Kidney glomerular epithelial cell (primary cell): ENCODE results near the gene PITPNM1.
"Not testable (repeated sequence)": the region's sequence is repeated elsewhere in the genome, so short reads cannot be mapped to it uniquely, and the experiment has no call there.

Source experiments
- DNase-seq: peaks from one replicate; lab custom pipeline; 2025; lab: John Stamatoyannopoulos, UW

PITPNM1 gene

GRCh38 chr11:67489885-67490726 lies 15.1 kb downstream of the PITPNM1 start:
- no peak for DNase-seq

DNA sequence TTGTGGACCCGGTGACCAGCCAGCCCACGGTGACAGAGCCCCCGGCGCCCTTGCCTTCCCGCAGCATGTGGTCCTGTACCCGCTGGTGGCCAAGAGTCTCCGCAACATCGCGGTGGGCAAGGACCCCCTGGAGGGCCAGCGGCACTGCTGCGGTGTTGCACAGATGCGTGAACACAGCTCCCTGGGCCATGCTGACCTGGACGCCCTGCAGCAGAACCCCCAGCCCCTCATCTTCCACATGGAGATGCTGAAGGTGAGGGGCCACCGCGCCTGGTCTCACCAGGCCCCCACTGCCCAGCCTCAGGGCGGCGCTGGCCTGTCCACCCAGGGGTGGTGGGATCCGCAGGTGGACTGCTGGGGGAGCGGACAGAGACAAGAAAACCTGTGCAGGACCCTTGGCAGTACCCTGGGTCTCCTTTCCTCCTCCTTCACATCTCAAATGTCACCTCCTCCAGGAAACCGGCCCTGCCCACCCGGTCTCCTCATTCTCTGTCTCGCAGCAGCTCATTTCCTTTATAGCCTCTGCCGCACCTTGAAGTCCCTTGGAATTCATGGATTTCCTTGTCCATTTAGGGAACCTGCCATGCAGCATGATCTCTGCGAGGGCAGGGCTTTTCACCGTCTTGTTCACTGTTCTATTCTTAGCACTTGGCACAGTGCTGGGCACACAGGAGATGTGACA lies 15.8 kb downstream of the PITPNM1 start:
- DNase-seq = no peak

DNA sequence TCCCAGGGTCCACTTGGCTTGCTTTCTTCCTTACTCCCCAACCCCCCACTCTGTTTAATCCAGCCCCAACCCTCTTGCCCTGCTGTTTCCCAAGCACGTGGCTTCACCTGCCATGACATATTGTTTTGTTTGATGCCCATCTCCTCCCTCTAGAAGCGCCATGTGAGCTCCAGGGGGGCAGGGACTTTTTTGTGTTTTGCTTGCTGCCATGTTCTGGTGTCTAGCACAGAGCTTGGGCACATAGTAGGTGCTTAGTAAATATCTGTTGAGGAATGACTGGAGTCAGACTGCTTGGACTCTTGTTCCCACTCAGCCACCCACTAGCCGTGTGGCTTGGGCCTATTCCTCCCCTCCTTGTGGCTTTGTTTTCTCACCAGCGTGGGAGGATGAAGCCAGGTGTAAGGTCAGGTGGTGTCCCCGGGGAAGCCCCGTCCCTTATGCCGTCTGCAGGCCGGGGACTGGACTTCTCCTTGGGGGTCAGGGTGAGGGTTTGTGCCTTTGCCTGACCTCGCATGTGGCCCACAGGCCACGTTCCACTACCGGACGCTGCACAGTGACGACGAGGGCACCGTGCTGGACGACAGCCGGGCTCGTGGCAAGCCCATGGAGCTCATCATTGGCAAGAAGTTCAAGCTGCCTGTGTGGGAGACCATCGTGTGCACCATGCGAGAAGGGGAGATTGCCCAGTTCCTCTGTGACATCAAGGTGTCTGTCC lies 18.5 kb downstream of the PITPNM1 start:
- no peak for DNase-seq

DNA sequence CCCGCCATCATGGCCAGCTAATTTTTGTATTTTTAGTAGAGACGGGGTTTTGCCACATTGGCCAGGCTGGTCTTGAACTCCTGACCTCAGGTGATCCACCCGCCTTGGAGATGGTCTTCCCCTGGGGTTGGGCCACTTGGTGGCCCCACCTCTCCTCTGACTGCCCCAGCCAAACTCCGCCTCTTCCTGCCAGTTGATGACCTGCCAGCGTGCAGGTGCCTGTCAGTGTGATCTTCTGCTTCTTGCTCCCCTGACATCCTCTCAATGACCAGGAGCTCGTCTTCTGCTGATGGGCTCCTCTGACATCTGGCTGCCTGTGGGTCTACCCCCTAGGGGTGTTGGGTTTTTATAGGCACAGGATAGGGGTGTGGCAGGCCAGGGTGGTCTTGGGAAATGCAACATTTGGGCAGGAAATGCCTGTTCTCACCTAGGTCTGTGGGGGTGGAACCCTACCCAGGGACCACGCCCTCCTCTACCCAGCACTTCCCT lies 19.2 kb downstream of the PITPNM1 start:
- DNase-seq = not testable (repeated sequence)

DNA sequence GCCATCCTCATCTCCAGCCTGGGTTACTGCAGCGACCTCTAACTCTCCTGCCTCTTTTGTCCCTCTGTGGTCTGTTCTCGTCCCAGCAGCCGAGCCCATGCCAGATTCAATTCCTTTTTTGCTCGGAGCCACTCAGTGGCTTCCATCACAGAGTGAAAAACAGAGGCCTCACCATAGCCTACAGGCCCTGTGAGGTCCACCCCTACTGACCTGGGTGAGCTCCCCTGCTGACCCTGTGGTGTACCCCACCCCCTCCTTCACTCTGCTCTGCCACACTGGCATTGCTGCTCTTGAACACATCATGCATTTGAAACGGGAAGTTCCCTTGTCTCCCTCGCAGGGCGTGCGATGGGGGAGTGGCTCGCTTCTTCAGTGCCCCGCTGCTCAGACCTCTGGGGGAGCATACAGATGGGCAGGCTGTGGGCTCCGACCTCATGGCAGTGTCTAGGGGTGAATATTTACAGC lies 20.3 kb downstream of the PITPNM1 start:
- DNase-seq = no peak

DNA sequence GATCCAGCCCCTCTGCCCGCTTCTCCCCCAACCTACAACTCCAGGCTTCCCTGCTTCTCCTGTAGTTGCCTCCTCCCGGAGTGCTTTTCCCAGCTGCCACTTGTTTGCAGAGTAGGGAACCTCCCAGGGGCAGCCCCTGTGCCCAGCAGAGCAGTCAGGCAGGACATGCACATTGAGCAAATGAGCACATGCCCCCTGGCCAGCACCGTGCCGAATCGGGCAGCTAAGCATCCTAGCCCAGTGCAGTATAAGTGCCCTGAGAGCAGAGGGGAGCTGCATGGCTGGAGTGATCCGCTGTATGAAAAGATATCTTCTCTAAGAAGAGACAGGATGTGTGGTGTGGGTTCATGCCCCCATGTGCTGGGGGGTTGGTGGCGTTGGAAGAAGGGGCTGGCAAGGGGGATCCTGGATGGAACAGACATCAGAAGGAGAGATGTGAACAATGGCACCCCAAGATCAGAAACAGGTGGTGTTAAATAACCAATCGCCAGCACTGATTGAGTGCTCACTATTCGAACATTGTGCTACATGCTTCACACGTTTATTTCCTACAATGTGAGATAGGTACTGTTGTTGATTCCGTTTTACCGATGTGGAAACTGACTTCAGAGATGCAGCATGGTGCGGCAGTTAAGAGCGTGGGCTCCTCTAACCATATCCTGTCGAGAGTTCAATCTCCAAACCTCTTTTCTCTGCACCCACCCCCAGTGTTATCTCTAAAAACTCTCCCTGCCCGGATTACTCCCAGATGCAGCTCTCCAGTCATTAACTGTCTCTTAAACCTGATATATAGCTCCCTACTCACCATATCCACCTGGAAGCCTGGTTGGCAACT lies 21.1 kb downstream of the PITPNM1 start:
- no peak for DNase-seq

- peak; percentile 97 for DNase-seq
Observed at GRCh38 chr11:67482827-67483798, 22.1 kb downstream of the PITPNM1 start, which contains the start of gene AIP. Gene AIP, plus strand, starts transcription at chr11:67483026. Its CDS starts 133 bp downstream, at chr11:67483159.

- no peak for DNase-seq
Observed at GRCh38 chr11:67482275-67482826, 22.8 kb downstream of the PITPNM1 start.

DNA sequence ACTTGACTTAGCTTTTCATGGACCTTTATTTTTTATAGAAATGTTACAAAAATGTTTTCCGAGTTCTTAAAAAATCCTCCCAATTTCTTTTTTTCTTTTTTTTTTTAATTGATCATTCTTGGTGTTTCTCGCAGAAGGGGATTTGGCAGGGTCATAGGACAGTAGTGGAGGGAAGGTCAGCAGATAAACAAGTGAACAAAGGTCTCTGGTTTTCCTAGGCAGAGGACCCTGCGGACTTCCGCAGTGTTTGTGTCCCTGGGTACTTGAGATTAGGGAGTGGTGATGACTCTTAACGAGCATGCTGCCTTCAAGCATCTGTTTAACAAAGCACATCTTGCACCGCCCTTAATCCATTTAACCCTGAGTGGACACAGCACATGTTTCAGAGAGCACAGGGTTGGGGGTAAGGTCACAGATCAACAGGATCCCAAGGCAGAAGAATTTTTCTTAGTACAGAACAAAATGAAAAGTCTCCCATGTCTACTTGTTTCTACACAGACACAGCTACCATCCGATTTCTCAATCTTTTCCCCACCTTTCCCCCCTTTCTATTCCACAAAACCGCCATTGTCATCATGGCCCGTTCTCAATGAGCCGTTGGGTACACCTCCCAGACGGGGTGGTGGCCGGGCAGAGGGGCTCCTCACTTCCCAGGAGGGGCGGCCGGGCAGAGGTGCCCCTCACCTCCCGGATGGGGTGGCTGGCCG lies 27.7 kb downstream of the PITPNM1 start:
- not testable (repeated sequence) for DNase-seq

GRCh38 chr11:67476692-67477091 lies 28.5 kb downstream of the PITPNM1 start:
- not testable (repeated sequence) for DNase-seq

GRCh38 chr11:67472882-67473281 lies 32.3 kb downstream of the PITPNM1 start:
- no peak for DNase-seq

- DNase-seq = no peak
Observed at GRCh38 chr11:67470337-67471002, 34.7 kb downstream of the PITPNM1 start.

DNA sequence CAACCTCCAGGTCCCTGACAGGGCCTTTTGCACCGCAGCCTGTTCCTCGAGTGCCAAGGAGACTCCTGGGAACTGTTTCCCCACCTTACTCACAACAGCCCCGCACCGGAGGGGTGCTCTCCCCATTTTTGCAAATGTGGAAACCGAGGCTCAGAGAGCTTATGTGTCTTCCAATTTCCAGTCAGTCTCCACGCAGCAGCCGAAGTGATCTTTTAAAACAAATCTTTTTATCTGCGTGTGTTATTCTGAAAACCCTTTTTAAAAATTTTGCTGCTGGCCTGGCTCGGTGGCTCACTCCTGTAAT lies 35.7 kb downstream of the PITPNM1 start:
- no peak for DNase-seq

DNA sequence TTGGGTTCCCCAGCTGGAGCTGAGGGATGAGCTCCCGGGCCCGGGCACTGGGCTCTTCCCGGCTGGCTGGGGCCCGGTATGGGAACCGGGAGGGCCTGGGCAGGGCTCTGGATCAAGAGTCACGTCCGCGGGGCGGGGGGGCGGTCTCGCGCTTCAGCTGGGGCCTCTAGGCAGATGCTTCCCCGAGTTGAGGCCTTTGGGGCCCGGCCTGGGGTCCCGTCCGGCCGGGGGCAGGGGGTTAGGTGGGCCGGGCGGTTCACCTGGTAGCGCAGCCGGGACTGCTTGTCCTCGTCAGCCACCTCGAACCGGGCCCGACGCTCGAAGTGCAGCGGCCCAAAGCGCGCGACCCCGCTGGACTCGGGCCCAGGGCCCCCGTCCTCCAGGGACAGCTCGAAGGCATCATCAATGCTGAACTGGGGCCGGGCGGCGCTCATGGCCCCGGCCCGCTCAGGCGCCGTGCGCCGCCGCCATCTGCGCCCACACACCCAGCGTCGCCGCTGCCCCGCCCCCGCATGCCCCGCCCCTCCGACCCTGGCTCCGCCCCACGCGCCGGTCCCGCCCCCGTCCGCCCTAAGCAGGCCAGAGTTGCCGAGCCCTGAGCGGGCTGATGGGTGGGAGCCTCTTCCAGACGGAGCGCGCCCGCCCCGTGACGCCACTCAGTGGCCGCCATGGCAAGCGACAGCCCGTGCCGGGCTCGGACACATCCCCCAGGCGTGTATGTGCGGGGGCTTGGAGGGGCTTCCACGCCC lies 36.2 kb downstream of the PITPNM1 start, which contains the start of gene TMEM134:
TMEM134 (minus strand) TSS at position 493 of the 749 bp plus-strand sequence; CDS start at position 434, 59 bp downstream.
- DNase-seq = peak; percentile 73

DNA sequence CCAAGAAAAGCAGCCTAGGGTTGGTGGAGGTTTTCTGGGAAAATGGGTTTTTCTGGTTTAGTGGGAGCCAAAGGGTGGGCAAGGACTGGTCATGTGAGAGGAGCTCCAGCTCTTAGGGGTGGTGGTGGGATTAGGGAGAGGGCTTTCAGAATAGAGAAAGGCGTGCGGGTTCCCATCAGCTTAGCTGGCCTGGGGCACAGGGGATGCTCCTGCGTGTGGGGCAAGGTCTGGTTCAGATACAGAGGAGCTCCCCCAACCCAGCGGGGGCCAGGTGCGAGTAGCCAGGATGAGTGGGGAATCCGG lies 36.8 kb downstream of the PITPNM1 start:
- DNase-seq = no peak

DNA sequence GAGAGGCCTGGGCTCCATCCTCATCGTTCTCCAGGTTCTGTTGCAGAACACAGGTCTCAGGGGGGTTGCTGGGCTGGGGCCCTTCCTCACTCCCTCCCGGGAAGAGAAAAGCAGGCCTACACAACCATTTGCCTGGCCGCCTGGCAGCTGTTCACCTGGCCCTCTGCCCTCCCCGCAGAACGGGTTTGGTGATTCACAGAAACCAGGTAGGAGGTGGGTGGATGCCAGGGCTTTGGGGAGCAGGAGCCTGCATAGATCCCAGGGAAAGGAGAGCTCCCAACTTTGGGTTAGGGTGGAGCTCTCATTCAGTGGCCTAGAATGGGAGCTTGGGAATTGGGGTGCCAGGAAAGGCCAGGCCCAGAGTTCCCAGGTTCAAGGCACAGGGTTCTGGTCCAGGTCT lies 37.1 kb downstream of the PITPNM1 start:
- DNase-seq = no peak

- no peak for DNase-seq
Observed at GRCh38 chr11:67466962-67467771, 38.0 kb downstream of the PITPNM1 start.
